Measurements from ENCODE around the gene DNAJB4.
"Not testable (repeated sequence)": the region's sequence is repeated elsewhere in the genome, so short reads cannot be mapped to it uniquely, and the experiment has no call there.

DNAJB4 gene

DNA sequence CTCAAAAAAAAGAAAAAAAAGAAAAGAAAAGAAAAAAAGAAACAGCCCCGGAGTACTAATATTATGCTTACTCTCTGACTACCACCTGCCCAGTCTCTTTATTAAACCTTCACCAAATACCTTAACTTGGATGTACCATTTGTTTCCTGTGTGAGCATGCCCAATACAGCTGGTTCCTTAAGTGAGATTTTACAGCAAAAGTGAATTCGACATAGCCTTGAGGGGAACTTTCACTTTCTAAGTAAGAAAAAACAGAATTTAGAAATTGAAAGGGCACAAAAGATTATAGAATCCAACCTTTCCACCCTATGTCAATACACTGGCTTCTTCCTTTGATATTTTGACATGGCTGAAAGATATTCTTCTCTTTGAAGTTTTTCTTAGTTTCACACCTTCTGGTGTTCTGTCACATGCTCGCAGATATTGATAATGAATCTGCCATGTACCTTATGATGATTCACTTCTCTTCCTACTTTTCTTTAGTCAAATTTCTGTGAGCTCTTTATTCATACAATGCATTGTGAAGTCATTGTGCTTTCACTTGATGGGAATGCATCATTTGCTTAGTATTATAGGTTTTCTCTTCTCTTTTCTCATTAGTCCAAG, 35.8 kb downstream of the DNAJB4 start:
- no peak for DNase-seq

DNA sequence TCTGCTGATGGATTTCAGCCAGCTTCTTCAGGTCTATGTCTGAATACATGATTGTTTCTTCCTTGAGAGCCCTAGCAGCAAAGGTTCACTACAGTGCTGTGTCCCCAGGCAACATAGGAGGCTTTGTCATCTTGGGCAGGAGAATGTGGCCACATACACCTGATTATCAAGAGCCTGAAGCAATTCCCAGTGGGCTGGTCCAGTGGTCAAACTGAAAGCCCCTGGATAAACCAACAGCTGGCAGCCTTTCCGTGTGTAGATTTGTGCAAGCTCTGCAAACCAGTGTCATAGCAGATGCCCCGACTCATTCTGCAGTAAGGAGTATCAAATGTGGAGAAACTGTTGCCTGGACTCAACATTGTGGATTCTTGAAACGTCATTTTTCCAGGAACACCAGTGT, 38.7 kb downstream of the DNAJB4 start:
- no peak for DNase-seq

DNA sequence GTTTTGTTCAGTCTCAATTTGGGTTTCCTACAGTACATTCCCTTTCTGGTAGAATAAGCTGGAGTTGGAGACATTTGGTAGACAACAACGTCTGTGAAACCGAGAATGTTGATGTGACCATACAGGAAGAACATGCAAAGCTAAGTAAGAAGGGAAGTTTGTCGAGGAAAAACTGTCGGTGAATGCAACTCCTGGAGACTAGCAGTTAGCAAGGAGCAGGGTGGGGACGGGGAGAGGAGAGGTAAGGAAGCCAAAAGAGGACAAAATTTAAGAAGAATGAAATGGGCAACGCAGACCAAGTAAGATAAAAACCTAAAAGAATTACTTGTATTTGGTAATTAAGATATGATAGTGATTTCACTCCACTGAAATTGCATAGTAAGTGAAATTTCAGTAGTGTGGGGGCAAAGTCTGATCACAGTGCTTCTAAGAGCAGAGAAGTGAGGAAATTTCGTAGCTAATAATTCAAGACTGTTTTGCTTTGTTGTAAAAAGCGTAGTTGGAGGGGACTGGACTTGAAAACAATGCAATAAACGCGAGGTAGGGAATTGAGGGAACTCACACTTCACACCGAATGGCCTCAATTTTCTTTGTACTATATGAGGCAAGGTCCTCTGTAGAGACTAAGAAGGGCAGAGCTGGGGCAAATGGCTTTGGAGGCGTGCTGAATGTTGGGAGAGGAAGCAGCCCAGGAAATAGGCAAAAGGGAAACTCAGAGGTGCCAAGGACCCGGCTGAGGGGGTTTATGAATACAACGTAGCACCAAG, 40.2 kb downstream of the DNAJB4 start:
- no peak for DNase-seq

GRCh38 chr1:78045563-78045925, 40.8 kb downstream of the DNAJB4 start:
- DNase-seq = no peak

GRCh38 chr1:78045926-78046778, 41.4 kb downstream of the DNAJB4 start, which contains the start of gene GIPC2:
GIPC2 (plus strand) TSS chr1:78045966; CDS start chr1:78046095, 129 bp downstream.
- peak; percentile 23 for DNase-seq

DNA sequence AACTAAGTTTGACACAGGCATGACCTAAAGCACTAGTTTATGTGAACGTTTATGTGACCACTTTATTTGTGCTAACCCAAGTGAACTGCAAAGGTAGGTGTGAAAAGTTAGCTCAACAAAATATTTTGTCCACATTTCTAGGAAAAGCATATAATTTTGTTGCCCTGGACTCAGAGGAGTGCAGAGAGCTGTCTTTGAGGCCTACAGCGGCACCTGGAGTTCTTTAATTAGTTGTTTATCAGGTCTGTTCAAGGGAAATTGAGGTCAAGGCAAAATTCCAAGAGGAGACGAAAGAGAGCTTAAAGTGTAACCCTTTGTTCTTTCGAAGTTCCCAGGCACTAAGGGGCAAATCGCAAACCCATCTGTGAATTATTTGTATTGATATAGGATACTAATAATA, 42.4 kb downstream of the DNAJB4 start:
- DNase-seq = no peak

GRCh38 chr1:78047631-78048030, 42.9 kb downstream of the DNAJB4 start:
- no peak for DNase-seq

GRCh38 chr1:78048446-78048845, 43.7 kb downstream of the DNAJB4 start:
- DNase-seq = no peak

DNA sequence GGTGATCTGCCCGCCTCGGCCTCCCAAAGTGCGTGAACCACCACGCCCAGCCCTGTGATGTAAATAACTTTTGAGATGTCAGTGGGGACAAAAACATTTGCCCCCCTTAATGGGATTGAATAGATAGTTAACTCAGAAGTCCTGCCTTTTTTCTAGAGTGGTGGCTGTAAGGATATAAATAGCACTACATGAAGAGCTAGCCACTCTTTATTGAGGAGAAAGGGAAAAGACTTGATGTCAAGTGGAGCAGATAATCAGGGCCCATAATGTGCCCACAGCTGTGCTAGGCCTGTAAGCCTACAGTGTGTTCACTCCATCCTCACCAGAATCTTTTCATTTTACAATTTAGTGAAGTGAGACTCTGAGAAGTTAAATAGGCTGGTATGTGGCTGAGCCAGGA, 44.7 kb downstream of the DNAJB4 start:
- DNase-seq = no peak

- no peak for DNase-seq
These were observed 46.3 kb downstream of the DNAJB4 start for GRCh38 chr1:78051005-78051404.

DNA sequence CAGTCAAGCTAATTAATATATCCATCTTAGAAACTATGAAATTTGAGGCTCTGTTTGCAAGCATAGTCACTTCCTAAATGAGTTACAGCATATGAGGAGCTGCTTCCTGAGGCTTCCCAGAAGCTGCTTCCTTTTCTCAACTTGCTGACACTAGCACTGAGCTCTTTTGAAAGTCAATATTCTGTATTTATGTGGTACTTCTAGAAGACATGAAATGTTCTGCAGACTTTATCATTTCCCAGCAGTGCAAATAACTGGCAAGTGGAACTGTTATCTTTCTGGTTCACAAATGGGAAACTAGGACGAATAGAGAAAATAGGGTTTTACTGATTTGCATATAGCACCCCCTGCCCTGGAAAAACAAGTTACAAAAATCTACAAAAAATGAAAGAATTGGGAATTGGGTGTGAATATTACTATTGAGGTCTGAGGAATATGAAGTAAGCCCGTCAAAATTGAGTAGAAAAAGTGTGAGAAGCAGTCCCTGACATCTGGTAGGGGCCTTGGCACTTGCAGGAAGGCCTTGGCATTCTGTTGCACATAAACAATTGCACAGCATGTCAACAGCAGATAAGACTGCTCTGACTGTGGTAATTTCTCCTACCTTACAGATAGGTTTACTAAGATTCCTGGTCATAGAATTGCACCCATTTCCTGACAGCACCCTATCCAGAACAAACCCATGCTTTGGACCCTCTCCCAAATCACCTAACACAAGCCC, 48.1 kb downstream of the DNAJB4 start:
- DNase-seq = no peak

DNA sequence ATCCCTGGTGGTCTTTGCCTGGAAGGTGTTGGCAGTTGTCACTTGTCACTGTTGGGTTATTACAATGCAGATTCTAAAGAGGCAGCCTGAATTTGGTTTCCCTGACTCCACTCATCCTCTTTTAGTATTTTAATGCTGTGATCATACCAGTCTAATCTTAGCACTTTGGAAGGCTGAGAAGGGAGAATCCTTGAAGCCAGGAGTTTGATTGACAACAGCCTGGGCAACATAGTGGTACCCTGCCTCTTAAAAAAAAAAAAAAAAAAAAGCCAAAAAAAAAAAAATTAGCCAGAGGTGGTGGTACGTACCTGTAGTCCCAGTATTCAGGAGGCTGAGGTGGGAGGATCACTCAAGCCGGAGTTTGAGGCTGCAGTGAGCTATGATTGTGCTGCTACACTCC, 48.8 kb downstream of the DNAJB4 start:
- no peak for DNase-seq

GRCh38 chr1:78054559-78054958, 49.8 kb downstream of the DNAJB4 start:
- no peak for DNase-seq

GRCh38 chr1:78054972-78055371, 50.2 kb downstream of the DNAJB4 start:
- no peak for DNase-seq

- no peak for DNase-seq
These were observed 50.9 kb downstream of the DNAJB4 start for GRCh38 chr1:78055565-78056132.

GRCh38 chr1:78058670-78059069, 53.9 kb downstream of the DNAJB4 start:
- no peak for DNase-seq

DNA sequence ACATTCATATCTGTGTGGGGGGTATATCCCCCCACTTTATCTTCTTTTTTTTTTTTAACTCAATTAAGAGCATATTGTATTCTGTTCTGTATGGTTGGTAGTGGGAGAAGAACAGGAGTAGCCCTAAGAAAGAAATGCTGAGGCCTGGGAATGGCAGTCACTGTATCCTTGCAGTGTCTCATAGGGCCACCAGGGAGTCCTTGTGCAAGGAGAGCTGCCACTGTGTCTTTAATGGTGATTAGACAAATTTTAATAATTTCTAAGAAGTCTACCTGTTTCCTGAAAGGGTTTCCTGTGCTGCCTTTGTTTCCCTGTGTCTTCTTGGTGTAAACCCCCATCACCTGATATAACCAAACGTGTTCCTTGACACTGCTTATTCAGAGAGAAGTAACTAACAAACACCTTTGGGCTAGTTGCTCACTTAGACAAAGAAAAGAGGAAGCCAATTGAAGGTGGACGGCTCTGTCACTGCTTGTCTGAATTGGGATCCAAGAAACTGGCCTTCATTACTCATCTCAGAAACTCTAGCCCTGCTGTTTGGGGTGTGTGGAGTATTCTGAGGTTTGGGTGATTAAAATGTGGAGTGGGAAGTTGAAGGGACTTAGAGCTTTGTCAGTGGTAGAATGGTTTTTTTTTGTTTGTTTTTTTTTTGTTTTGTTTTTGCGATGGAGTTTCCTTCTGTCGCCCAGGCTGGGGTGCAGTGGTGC, 56.3 kb downstream of the DNAJB4 start:
- no peak for DNase-seq

GRCh38 chr1:78061825-78062523, 57.2 kb downstream of the DNAJB4 start:
- DNase-seq = no peak

DNA sequence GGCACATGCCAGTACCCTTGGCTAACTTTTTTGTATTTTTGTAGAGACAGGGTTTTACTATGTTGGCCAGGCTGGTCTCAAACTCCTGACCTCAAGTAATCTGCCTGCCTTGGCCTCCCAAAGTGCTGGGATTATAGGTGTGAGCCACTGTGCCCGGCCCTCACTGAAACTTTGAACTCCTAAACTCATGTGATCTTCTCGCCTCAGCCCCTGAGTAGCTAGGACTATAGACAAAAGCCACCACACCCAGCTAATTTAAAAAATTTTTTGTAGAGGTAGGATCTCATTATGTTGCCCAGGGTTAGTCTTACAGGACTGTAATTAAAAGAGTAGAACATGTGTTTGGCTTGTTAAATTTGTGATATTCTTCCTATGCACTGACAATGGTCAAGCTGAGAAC, 60.1 kb downstream of the DNAJB4 start:
- not testable (repeated sequence) for DNase-seq

Measured in NCI-H146 (cell line).